K562 (cell line): ENCODE results near the gene BRAF. TPM values are rescaled to one million over a fixed set of nuclear protein-coding genes. Genes with fewer than 3 reads are reported as not detected.

Experiments used
- BCOR ChIP-seq: fragments of 450-650 bp; IDR thresholded peaks from 2 replicates; pipeline ENCODE4 v1.6.1; 2016
- FOXJ2 ChIP-seq: fragments of 200-800 bp; sonication (Bioruptor generic); IDR thresholded peaks from 2 replicates; pipeline ENCODE4 v1.6.1; 2016; ENCODE audit warnings: missing genetic modification characterization, missing compliant biosample characterization
- MCM5 ChIP-seq: fragments of 450-650 bp; IDR thresholded peaks from 2 replicates; pipeline ENCODE4 v1.6.1; 2016; ENCODE audit warnings: low read depth
- ZBTB8A ChIP-seq: fragments of 450-650 bp; IDR thresholded peaks from 2 replicates; pipeline ENCODE4 v1.6.1; 2018; ENCODE audit warnings: mild to moderate bottlenecking, moderate library complexity; ENCODE audit not compliant: partially characterized antibody
- ZNF217 ChIP-seq: sonication (generic); formaldehyde crosslinking; IDR thresholded peaks from 2 replicates; pipeline ENCODE4 v1.8.0; 2022; ENCODE audit warnings: mild to moderate bottlenecking, missing genetic modification reagents
- ZNF445 ChIP-seq: fragments of 250-450 bp; sonication (Bioruptor Pico); IDR thresholded peaks from 2 replicates; pipeline ENCODE4 v1.4.0; 2020; ENCODE audit warnings: low read depth, mild to moderate bottlenecking, moderate library complexity
- polyA plus RNA-seq, 8 experiments: library from polyadenylated mRNA; depleted of rRNA in 4 of 8; stranded (reverse) in 5 of 8; unstranded in 3 of 8; fragments of >200 nt; fragmentation: Nextera tagmentation in 2 of 8; fragmentation: Illumina TruSeq in 1 of 8; extraction: Ambion mirVana in 2 of 8; extraction: Trizol in 1 of 8; gene quantifications; 2 replicates each; pipeline versions ENCODE4 v1.2.1 to v1.2.3, GENCODE V29; 2011 to 2014; ENCODE audit warnings: inconsistent platforms in 1 of 8, missing spikeins in 1 of 8
- total RNA-seq, 7 experiments: library from RNA; depleted of rRNA in 6 of 7; stranded (reverse); fragments of >200 nt in 6 of 7; fragmentation: Illumina TruSeq in 2 of 7; extraction: Trizol in 2 of 7; gene quantifications; 2 replicates each; pipeline versions ENCODE4 v1.2.1 to v1.2.3, GENCODE V29; 2011 to 2021; ENCODE audit warnings: low replicate concordance in 1 of 7
- TF ChIP-seq, protein P1 (sequence below): fragments of 450-650 bp; conservative IDR thresholded peaks from 2 replicates; pipeline ENCODE4 v1.6.1; 2016; ENCODE audit warnings: missing genetic modification characterization, low read depth, mild to moderate bottlenecking, missing compliant biosample characterization, moderate library complexity
- TF ChIP-seq, protein P2 (sequence below), 2 experiments: fragments of 450-650 bp; conservative IDR thresholded peaks; 2 replicates each; pipeline ENCODE4 v1.6.1; 2017; ENCODE audit warnings: mild to moderate bottlenecking in 2 of 2, moderate library complexity in 2 of 2
- TF ChIP-seq, protein P3 (sequence below): fragments of 250-450 bp; sonication (Bioruptor Pico); IDR thresholded peaks from 2 replicates; pipeline ENCODE4 v1.4.0; 2020; ENCODE audit warnings: mild to moderate bottlenecking, moderate library complexity, borderline replicate concordance
- TF ChIP-seq, protein P4 (sequence below): fragments of 250-450 bp; sonication (Bioruptor Pico); IDR thresholded peaks from 2 replicates; pipeline ENCODE4 v1.8.0; 2022; ENCODE audit warnings: inconsistent platforms

The BRAF gene
- total and polyA plus RNA-seq, 9 of the 15 experiments (the other 6 are each of a cell fraction or from before 2014, with no cell fraction given), result 3.6 to 38.3 (median 21.9) TPM

DNA sequence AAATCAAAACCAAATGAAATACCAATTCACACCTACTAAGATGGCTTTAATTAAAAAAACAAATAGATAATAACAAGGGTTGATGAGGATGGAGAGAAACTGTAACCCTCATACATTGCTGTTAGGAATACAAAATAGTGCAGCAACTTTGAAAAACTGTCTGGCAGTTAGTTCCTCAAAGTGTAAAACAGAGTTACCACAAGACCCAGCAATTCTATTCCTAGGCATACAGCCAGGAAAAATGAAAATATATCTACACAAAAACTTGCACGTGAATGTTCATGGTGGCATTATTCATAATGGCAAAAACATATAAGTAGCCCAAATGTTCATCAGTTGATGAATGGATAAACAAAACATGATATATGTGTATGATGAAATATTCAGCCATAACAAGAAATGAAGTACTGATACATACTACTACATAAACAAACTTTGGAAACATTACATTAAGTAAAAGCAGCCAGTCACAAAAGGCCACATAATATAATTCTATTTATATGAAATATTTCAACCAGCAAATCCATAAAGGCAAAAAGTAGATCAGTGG lies 83.5 kb downstream of the BRAF start (continued):
- TF ChIP-seq, protein P1, sequence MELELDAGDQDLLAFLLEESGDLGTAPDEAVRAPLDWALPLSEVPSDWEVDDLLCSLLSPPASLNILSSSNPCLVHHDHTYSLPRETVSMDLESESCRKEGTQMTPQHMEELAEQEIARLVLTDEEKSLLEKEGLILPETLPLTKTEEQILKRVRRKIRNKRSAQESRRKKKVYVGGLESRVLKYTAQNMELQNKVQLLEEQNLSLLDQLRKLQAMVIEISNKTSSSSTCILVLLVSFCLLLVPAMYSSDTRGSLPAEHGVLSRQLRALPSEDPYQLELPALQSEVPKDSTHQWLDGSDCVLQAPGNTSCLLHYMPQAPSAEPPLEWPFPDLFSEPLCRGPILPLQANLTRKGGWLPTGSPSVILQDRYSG, result no peak
- TF ChIP-seq ZNF217 (CRISPR knock-in tag), result no peak
- TF ChIP-seq FOXJ2 (tag), result peak; percentile 83
- no peak for TF ChIP-seq BCOR
- TF ChIP-seq, protein P2, sequence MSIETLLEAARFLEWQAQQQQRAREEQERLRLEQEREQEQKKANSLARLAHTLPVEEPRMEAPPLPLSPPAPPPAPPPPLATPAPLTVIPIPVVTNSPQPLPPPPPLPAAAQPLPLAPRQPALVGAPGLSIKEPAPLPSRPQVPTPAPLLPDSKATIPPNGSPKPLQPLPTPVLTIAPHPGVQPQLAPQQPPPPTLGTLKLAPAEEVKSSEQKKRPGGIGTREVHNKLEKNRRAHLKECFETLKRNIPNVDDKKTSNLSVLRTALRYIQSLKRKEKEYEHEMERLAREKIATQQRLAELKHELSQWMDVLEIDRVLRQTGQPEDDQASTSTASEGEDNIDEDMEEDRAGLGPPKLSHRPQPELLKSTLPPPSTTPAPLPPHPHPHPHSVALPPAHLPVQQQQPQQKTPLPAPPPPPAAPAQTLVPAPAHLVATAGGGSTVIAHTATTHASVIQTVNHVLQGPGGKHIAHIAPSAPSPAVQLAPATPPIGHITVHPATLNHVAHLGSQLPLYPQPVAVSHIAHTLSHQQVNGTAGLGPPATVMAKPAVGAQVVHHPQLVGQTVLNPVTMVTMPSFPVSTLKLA (conservative IDR thresholded peaks at IDR 0.05), result no peak
- TF ChIP-seq ZBTB8A, result no peak
- TF ChIP-seq, protein P3, sequence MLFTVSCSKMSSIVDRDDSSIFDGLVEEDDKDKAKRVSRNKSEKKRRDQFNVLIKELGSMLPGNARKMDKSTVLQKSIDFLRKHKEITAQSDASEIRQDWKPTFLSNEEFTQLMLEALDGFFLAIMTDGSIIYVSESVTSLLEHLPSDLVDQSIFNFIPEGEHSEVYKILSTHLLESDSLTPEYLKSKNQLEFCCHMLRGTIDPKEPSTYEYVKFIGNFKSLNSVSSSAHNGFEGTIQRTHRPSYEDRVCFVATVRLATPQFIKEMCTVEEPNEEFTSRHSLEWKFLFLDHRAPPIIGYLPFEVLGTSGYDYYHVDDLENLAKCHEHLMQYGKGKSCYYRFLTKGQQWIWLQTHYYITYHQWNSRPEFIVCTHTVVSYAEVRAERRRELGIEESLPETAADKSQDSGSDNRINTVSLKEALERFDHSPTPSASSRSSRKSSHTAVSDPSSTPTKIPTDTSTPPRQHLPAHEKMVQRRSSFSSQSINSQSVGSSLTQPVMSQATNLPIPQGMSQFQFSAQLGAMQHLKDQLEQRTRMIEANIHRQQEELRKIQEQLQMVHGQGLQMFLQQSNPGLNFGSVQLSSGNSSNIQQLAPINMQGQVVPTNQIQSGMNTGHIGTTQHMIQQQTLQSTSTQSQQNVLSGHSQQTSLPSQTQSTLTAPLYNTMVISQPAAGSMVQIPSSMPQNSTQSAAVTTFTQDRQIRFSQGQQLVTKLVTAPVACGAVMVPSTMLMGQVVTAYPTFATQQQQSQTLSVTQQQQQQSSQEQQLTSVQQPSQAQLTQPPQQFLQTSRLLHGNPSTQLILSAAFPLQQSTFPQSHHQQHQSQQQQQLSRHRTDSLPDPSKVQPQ (CRISPR knock-in tag), result no peak
- no peak for TF ChIP-seq MCM5
- TF ChIP-seq, protein P4, sequence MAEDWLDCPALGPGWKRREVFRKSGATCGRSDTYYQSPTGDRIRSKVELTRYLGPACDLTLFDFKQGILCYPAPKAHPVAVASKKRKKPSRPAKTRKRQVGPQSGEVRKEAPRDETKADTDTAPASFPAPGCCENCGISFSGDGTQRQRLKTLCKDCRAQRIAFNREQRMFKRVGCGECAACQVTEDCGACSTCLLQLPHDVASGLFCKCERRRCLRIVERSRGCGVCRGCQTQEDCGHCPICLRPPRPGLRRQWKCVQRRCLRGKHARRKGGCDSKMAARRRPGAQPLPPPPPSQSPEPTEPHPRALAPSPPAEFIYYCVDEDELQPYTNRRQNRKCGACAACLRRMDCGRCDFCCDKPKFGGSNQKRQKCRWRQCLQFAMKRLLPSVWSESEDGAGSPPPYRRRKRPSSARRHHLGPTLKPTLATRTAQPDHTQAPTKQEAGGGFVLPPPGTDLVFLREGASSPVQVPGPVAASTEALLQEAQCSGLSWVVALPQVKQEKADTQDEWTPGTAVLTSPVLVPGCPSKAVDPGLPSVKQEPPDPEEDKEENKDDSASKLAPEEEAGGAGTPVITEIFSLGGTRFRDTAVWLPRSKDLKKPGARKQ (CRISPR knock-in tag), result no peak
- no peak for TF ChIP-seq ZNF445 (CRISPR knock-in tag)
